ENCODE data around the gene PTGDR.

Gene PTGDR

DNA sequence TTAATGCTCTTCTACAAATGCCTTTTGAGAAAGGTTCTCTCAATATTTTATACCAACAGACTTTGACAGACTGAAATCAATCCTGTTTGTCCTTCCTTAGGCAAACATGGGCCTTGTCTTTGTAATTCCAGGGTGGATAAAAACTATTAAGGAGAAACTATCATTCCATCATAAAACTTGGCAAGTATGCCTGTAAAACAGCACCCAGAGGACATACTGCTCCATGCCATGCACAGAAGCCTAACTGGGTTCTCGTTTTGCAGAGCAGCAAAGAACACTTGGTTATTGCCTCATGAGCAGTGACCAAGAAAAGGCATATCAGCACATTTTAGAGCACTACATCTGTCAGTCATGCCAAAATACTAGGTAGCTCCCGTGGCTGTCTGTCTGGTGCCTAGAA is 33.8 kb upstream of the PTGDR start:
- H3K36me3 ChIP-seq, result no peaks in the 10 kb centered on the region
- no peak for DNase-seq
- H3K27me3 ChIP-seq, result peaks cover 11% of the 10 kb centered on the region

DNA sequence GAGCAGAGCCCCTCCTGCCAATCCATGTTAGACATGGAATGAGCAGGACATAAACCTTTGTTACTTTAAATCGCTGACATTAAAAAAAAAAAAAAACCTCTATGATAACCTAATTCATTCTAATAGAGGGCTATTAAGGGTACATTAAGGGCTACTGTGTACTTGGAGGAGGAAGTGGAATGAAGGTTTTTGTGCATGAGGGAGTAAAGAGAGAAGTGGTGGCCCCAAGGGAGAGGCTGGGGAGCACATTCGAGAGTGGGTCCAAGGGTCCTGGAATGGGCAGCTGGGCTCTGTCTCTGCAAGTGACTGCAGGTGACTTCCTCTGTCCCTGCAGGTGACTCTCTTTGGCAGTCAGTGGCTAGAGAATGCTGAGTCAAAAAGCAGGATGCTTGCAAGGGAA is 32.1 kb upstream of the PTGDR start:
- DNase-seq, result no peak

More for the DNA sequence above, 33.8 kb upstream of the PTGDR start:
- TF ChIP-seq, protein P1, sequence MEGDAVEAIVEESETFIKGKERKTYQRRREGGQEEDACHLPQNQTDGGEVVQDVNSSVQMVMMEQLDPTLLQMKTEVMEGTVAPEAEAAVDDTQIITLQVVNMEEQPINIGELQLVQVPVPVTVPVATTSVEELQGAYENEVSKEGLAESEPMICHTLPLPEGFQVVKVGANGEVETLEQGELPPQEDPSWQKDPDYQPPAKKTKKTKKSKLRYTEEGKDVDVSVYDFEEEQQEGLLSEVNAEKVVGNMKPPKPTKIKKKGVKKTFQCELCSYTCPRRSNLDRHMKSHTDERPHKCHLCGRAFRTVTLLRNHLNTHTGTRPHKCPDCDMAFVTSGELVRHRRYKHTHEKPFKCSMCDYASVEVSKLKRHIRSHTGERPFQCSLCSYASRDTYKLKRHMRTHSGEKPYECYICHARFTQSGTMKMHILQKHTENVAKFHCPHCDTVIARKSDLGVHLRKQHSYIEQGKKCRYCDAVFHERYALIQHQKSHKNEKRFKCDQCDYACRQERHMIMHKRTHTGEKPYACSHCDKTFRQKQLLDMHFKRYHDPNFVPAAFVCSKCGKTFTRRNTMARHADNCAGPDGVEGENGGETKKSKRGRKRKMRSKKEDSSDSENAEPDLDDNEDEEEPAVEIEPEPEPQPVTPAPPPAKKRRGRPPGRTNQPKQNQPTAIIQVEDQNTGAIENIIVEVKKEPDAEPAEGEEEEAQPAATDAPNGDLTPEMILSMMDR (IDR thresholded peaks at IDR 0.05; ENCODE audit: low read depth, low read length), result no peak
- no peaks in the 10 kb centered on the region for H3K9me3 ChIP-seq
- no peak overlapping the region for H3K4me3 ChIP-seq (ENCODE audit: low read depth, low read length)
- H3K4me1 ChIP-seq, result no peaks in the 10 kb centered on the region

DNA sequence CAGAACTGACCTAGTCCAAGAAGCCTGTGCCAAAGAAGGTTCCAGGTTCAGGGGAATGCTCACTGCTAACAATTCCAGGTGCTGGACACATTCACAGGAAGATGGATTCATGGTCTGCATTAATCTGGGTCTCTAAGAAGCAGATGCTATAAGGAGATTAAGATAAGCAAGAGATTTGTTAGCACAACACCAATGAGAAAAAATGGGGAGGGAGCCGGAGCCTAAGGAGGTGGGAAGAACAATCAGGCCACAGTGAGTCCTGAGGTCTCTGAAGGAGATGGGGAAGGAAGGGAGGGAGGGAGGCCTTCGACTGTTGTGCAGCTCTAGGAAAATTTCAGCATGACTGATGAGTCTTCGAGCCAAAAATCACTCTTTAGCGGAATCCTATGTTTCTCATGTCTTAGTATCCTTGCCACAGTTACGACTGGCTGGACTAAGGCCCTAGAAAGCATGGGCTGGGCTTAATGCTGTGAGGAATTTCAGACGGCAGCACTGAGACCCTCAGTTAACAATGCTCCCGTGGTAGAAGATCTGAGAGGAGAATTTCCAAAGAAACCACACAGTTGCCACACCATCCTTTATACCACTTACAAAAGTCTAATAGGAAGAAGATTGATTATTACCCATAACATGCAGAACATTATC is 31.5 kb upstream of the PTGDR start:
- no peaks in the 10 kb centered on the region for H3K4me1 ChIP-seq
- DNase-seq, result no peak

More for the DNA sequence above, 32.1 kb upstream of the PTGDR start:
- Histone ChIP-seq H3K9me3 (no peaks in the 10 kb centered on the region), H3K4me1 (no peaks in the 10 kb centered on the region), H3K36me3 (no peaks in the 10 kb centered on the region), H3K27me3 (peaks cover 11% of the 10 kb centered on the region), H3K4me3 (ENCODE audit: low read depth, low read length) (no peak overlapping the region)
- TF ChIP-seq, protein P1 (IDR thresholded peaks at IDR 0.05; ENCODE audit: low read depth, low read length), result no peak

DNA sequence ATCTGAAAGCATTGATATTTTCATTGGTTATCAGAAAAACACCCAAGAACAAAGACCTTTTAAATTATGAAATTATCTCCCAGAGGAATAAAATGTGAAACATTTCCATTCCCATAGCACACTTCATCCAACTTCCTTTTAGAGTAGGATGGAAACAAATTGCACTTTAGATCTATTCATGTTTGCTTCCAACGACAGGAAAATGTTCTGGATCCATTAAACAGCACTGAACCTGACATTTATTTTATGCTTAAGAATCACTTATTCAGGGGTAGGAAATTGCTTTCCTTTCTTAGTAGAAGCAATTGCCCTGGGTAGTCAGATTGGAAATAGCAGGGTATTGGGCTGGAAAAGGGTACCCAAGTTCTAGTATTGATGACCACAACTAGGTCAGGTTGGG is 28.8 kb upstream of the PTGDR start:
- H3K36me3 ChIP-seq, result no peaks in the 10 kb centered on the region
- H3K27me3 ChIP-seq, result peaks cover 31% of the 10 kb centered on the region
- no peaks in the 10 kb centered on the region for H3K9me3 ChIP-seq
- DNase-seq, result no peak
- H3K4me1 ChIP-seq, result no peaks in the 10 kb centered on the region
- no peak overlapping the region for H3K4me3 ChIP-seq (ENCODE audit: low read depth, low read length)
- TF ChIP-seq, protein P1 (IDR thresholded peaks at IDR 0.05; ENCODE audit: low read depth, low read length), result no peak

More for the DNA sequence above, 31.5 kb upstream of the PTGDR start:
- H3K36me3 ChIP-seq, result no peaks in the 10 kb centered on the region
- TF ChIP-seq, protein P1 (IDR thresholded peaks at IDR 0.05; ENCODE audit: low read depth, low read length), result no peak
- no peak overlapping the region for H3K4me3 ChIP-seq (ENCODE audit: low read depth, low read length)
- H3K9me3 ChIP-seq, result no peaks in the 10 kb centered on the region
- H3K27me3 ChIP-seq, result peaks cover 17% of the 10 kb centered on the region

DNA sequence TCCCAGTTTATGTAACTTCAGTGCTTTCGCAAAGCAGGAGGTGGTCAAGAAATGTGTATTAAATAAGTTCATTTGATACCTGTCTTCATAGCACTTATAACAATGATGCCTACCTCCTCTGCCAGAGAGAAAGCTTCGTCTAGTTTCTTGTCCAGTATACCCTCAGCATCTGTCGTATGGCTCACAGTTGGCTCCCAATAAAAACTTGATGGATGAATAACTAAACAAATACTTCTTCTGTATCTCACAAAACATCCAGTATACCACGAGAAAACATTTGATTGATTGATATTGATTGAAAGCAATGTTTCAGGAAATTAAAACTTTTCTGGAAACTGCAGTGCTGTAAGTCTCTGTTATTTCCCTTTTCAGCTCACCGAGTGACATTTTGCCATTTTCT is 26.9 kb upstream of the PTGDR start:
- H3K27me3 ChIP-seq, result peaks cover 39% of the 10 kb centered on the region
- TF ChIP-seq, protein P1 (IDR thresholded peaks at IDR 0.05; ENCODE audit: low read depth, low read length), result no peak
- H3K36me3 ChIP-seq, result no peaks in the 10 kb centered on the region
- H3K4me1 ChIP-seq, result no peaks in the 10 kb centered on the region
- no peak for DNase-seq
- no peak overlapping the region for H3K4me3 ChIP-seq (ENCODE audit: low read depth, low read length)
- no peaks in the 10 kb centered on the region; the same call in 1 of the 2 replicates for H3K9me3 ChIP-seq

DNA sequence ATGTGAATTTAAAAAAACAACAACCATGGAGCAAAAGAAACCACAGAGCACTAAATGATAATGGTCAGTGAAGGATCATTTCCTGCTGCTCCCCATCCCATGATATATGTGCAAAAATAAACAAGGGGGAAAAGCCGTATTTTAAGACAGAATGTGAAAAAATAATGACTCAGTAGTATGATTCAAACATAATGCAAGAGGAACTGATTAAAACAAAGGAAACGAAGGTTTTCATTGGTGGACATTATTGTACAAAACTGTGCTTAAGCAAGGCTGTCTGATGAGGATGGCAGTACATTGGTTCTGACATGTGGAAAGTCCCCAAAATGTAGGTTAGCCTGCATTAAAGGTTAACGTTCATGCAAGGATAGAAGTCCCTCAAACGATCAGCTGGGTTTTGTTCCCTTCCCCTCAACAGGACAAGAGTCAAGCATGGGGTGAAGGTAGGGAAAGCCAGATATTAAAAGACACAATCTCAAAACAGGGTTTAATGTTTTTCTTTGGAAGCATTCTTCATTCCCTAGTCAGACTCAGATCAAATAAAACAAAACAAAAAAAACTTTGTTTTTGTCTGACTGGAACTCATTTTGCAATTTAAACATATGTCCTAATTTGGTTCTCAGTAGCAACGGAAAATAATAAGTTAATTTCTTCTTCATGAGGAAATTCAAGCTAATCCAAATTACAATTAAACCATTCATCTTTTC is 26.3 kb upstream of the PTGDR start:
- peaks cover 45% of the 10 kb centered on the region for H3K27me3 ChIP-seq
- no peaks in the 10 kb centered on the region; the same call in 1 of the 2 replicates for H3K9me3 ChIP-seq
- no peak for DNase-seq
- H3K36me3 ChIP-seq, result no peaks in the 10 kb centered on the region
- H3K4me3 ChIP-seq (ENCODE audit: low read depth, low read length), result no peak overlapping the region
- H3K4me1 ChIP-seq, result no peaks in the 10 kb centered on the region
- TF ChIP-seq, protein P1 (IDR thresholded peaks at IDR 0.05; ENCODE audit: low read depth, low read length), result no peak
